Activated CD4-positive, CD25-positive, alpha-beta regulatory T cell treated with anti-CD3 and anti-CD28 coated beads, Interleukin-2, amount 50 U/mL, for 16 hours (primary cell): ENCODE results near the gene ICA1.
"Not testable (repeated sequence)": the region's sequence is repeated elsewhere in the genome, so short reads cannot be mapped to it uniquely, and the experiment has no call there.

Source experiments
- DNase-seq: peaks from one replicate; pipeline ENCODE4 v3.0.0-alpha.2; 2020; ENCODE audit warnings: low read depth, low spot score

Gene ICA1

DNA sequence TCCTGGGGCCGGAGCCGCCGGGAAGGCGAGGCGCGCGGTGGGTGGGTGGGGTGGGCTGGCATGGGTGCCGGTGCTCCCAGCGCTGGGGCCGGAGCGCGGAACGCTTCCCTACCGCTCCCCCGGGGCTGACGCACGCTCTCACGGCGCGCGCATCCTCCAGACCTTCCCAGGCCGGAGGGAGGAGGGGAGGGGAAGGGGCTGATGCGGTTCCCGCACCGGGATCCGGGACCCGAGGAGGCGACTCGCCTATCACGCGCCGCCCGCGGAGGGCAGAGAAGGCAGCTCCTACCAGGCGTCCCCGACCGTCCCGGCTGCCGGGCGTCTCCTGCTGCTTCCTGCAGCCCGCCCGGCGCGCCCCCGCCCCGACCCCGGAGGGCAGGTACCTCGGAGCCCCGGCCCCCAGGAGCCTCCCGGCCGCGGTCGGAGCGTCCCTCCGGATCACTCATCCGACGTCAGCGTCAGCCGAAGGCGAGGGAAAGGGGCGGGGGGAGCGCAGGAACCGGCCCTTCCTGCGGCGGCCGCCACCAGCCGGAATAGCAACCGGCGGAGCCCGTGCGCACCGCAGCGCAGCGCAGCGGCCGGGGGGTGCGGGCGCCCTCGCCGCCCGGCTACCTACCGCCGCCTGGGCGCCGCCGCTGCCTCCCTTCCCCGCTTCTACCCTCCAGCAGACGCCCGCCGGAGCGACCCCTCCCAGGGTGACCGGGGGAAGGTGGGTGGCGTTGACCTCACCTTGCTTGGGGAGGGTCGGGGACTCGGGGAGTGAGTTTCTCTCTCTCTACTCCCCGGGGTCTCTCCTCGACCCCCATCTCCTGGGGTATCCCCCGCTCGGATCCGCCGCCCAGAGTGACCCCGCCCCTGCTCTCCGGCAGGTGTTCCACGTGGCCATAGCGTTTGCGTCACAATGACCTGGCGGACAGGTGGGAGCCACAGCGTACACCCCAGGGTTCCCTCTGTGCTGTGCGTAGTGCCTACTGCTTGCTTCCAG lies at the start of gene ICA1:
Gene ICA1, minus strand, starts transcription at position 457 of the 985 bp plus-strand sequence. CDS start 26,241 bp downstream, outside the sequence.
- DNase-seq = no peak

DNA sequence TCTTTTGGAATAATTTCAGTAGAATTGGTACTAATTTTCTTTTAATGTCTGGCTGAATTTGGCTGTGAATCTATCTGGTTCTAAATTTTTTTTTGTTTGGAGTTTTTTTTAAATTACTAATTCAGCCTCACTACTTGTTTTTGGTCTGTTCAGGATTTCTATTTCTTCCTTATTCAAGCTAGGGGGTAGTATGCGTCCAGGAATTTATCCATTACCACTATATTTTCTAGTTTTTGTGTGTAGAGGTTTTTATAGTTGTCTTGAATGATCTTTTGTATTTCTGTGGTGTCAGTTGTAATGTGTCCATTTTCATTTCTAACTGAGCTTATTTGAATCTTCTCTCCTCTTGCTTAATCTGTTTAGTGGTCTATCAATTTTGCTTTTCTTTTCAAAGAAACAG lies 48.9 kb upstream of the ICA1 start:
- DNase-seq = no peak

GRCh38 chr7:8305625-8306388 lies 43.8 kb upstream of the ICA1 start:
- no peak for DNase-seq

GRCh38 chr7:8305104-8305503 lies 43.1 kb upstream of the ICA1 start:
- no peak for DNase-seq

GRCh38 chr7:8303904-8304528 lies 42.0 kb upstream of the ICA1 start:
- no peak for DNase-seq

GRCh38 chr7:8297023-8297422 lies 35.1 kb upstream of the ICA1 start:
- DNase-seq = not testable (repeated sequence)

DNA sequence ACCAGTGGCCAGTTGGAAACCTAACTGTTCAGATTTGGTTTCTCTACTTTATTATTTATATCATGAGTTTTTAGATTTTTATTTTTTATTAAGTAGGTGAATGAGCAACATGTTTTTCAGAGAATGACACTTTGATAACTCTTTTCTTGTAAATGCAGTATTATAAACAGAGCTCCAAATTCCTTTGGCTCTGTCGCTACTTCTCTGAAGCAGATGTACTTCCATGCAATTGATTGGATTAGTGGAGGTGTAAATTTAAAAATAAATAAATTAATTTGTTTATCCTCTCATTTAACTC lies 34.3 kb upstream of the ICA1 start:
- DNase-seq = no peak

- peak; percentile 4 for DNase-seq
Measured at GRCh38 chr7:8295638-8296361, 33.8 kb upstream of the ICA1 start.

DNA sequence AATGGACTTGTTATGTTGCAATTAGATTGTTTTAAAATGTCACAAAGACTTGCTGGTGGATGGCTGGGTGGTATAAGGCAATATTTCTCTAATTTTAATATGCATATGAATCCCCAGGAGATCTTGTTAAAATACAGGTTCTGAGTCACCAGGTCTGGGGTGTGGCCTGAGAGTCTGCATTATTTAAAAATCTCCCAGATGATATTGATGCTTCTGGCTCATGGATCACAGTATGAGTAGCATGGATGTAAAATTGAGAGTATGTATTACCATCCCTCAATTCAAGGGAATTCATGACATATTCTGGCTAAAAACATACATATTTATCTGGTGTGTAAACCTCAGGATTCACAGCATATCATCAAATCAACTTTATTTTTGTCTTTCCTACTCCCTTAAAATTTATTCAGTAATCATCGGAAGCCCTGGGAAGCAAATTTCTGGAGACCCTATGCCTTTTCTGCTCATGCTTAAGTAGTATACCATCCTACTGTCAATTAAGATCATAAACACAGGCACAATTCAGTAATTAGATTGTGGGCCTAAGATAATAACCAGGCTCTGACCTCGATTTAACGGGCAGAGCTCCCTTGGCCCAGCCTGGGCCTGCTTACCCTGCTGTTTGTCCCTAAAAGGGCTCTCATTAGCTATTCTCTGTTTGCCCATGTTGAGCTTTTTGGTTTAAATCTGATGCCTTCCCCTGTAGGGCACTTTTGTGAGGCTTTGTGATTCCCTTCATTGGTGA lies 29.6 kb upstream of the ICA1 start:
- DNase-seq = no peak

DNA sequence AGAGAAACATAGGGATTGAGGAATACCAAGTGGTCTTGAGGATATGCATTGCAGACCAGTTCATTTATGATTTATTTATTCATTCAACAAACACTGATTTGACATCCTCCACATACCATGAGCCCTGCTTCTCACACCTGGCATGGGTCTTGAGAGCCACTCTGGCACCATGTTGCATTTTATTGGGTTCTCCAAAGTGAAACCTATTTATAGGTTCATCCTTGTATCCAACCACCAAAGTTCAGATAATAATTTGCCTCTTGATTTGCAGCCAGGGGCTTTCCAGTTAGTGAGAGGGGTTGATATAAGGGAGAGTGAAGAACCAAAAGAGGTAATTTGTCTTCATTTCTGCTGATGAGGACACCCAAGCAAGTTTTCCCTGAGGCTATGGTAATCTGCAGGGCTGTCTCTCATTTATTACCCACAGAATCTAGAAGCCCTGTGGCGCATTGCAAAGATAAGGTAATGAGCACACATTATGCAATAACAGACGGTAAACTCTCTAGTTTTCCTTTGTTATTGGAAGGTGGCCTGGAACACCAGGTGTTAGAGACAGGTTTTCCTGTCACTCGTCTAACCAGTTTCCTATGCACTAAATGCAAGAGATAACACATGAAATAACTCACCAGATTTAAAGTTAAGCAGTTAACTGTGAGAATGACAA lies 28.8 kb upstream of the ICA1 start:
- no peak for DNase-seq

GRCh38 chr7:8286118-8286517 lies 24.2 kb upstream of the ICA1 start:
- no peak for DNase-seq

- DNase-seq = no peak
Measured at GRCh38 chr7:8285155-8285554, 23.2 kb upstream of the ICA1 start.

DNA sequence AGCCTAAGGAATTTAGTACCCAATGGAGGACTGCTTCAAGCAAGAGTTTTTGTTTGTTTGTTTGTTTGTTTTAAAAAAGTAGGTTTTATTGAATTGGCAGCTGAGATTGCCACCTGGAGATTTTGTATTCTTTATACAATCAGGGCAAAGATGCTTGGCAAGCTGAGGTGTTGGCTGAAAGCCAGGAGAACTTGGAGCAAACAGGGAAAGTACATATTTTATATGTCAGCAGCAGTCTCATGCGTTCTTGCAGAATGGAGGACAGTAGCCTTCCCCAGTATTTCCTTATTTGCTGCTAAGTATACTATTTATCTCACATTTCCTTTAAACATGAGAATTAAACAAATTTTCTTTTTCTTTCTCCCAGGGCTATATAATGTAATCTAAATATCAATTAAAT lies 22.6 kb upstream of the ICA1 start:
- no peak for DNase-seq

DNA sequence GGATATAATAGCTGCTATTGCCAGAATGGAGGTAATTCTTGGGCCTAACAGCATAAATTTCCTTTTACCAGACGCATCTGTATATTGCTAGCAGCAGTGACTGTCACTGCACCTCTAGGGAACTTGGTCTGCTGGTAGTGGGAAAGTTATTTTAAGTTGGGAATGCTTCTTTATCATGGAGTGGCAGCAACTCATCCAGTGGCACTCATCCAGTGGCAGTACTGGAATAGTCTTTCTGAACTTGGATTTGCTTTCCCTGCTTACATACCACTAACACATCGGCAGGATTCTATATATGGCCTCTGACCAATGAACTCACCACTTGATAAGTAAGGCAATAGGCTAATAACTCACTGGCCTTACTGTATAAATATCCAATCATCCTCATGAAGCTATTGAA lies 22.0 kb upstream of the ICA1 start:
- DNase-seq = no peak

DNA sequence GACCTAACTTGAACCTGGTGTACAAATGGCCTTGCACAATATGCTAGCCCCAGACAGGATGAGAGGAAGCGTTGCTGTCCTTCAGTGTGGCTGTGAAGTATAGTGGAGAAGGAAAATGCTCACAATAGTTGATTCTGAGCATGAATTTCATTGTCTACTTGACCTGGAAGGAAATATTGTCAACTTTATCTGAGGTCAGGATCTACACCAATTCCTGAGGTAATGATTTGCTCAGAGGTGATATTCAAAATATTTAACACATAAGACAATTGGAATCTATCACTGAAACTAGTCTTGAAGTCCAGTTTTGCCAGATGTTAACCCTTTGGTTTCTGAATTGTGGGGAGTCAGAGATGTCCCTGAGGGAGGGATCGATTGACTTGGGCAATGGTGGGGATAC lies 20.9 kb upstream of the ICA1 start:
- no peak for DNase-seq

- DNase-seq = no peak
Measured at GRCh38 chr7:8282162-8282561, 20.2 kb upstream of the ICA1 start.

DNA sequence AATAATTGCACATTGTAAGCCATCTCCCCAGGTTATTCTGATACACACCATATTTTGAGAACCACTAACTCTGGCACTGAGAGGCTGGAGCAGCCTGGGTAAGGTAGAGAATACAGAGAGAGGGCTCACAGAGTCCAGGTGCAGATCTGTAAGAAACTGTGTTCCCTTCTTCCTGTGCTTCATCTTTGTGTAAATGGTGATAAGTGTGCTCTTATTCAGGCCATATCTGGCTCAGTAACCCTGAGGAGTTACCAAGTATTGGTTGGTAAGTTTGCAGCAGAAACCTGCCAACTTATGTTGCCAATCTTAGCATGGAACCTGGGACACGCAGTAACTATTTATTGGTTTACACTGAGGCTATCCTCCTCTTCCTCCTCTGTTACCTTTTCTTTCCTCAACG lies 16.2 kb upstream of the ICA1 start:
- DNase-seq = no peak

- no peak for DNase-seq
Measured at GRCh38 chr7:8277394-8277982, 15.5 kb upstream of the ICA1 start.

- DNase-seq = no peak
Measured at GRCh38 chr7:8274589-8274988, 12.6 kb upstream of the ICA1 start.

DNA sequence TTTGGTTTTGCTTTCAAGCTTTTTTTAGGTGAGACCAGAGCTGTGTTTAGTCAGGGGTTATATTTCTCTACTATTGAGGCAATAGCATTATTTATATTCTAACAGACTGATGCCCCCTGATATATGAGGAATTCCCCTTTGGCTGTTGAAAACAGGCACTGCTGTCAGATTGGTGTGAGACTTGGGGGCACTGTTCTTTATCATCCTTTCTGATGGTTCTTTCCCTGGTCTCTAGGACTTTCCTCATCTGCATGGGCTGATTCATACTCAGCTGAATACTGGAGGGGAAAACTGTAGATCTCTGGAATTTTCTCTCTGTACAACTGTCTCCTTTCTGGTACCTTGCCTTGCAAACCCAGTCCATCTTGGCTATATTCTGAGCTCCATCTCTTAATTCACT lies 10.0 kb upstream of the ICA1 start:
- no peak for DNase-seq
